ENCODE results near the gene STT3B.

DNA sequence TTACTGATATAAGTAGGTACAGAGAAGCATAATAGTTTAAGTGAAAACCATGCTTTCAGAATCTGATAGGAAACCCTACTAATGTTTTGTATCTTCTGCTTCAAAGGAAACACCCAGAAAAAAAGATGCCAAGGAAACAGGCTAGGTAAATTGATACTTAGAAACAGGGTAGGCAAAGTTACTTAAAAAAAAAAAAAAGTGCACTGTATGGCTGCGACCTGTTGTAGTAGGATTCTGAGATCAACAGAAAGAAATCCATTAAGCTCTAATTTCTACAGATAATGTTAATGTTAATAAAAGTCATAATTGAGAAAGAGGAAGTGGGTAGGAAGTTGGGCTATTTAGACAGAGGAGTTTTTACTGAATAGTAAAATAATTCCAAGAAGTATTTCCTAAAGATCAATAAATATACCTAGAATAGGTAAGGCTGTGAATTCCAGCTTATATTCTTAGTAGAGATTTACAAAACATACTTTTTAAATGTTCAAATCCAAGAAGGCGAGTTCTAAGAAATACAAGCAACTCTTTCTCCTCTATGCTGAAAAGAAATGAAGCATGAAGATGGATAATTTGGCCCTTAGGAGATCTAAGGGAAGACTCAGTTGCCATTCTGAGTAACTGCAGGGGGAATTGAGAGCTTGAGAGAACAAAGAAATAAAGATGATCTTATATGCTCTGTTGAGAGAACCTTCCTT is 24.1 kb upstream of the STT3B start:
- TF ChIP-seq, protein P1, sequence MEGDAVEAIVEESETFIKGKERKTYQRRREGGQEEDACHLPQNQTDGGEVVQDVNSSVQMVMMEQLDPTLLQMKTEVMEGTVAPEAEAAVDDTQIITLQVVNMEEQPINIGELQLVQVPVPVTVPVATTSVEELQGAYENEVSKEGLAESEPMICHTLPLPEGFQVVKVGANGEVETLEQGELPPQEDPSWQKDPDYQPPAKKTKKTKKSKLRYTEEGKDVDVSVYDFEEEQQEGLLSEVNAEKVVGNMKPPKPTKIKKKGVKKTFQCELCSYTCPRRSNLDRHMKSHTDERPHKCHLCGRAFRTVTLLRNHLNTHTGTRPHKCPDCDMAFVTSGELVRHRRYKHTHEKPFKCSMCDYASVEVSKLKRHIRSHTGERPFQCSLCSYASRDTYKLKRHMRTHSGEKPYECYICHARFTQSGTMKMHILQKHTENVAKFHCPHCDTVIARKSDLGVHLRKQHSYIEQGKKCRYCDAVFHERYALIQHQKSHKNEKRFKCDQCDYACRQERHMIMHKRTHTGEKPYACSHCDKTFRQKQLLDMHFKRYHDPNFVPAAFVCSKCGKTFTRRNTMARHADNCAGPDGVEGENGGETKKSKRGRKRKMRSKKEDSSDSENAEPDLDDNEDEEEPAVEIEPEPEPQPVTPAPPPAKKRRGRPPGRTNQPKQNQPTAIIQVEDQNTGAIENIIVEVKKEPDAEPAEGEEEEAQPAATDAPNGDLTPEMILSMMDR (IDR thresholded peaks at IDR 0.05 in 8 of 11, conservative IDR thresholded peaks at IDR 0.05 in 3 of 11) = no peak
- no peak for TF ChIP-seq POLR2A (IDR thresholded peaks at IDR 0.05)

Data from spleen (tissue), 7 donors.